CD4-positive, alpha-beta T cell (primary cell): ENCODE measurements around the gene C22orf39. TPM values are rescaled to one million over a fixed set of nuclear protein-coding genes. Genes with fewer than 3 reads are reported as not detected.

Experiments used
- ATAC-seq: fragments of 200-7000 bp; cut with Tn5 transposase; one replicate; pipeline ENCODE4 v1.10.0; 2022; ENCODE audit warnings: mild to moderate bottlenecking; ENCODE audit not compliant: poor library complexity
- CTCF ChIA-PET: fragments of 350-600 bp; sonication (Branson Sonifier 250); formaldehyde crosslinking; loops from one replicate; lab custom pipeline; 2021; ENCODE audit warnings: antibody characterized with exemption, inconsistent platforms; lab: Charles Lee
- POLR2A ChIA-PET: fragments of 350-600 bp; sonication (Branson Sonifier 250); formaldehyde crosslinking; loops from one replicate; lab custom pipeline; 2021; ENCODE audit warnings: antibody characterized with exemption, inconsistent platforms; lab: Charles Lee
- DNase-seq, 14 experiments: peaks; one replicate each; pipeline ENCODE4 v3.0.0-alpha.2; 2013 to 2020; ENCODE audit warnings: mixed read lengths in 2 of 14
- H3K27ac ChIP-seq, 2 donors: one replicate each; pipeline versions ENCODE4 v1.5.1 to v1.7.0; 2013; ENCODE audit warnings: low read length in 2 of 2, low read depth in 1 of 2, mild to moderate bottlenecking in 1 of 2
- H3K27me3 ChIP-seq, 2 experiments: 1 replicate in 1 of 2; 2 replicates in 1 of 2; pipeline versions ENCODE4 v1.6.1 to v1.7.0; 2013; ENCODE audit warnings: low read length in 2 of 2, control low read depth in 1 of 2, mild to moderate bottlenecking in 1 of 2, moderate library complexity in 1 of 2; ENCODE audit not compliant: insufficient read depth in 2 of 2, control insufficient read depth in 1 of 2
- H3K36me3 ChIP-seq: one replicate; pipeline ENCODE4 v1.6.1; 2013; ENCODE audit warnings: low read length, control low read depth; ENCODE audit not compliant: insufficient read depth
- H3K4me1 ChIP-seq: one replicate; pipeline ENCODE4 v1.6.1; 2013; ENCODE audit warnings: low read length, control low read depth; ENCODE audit not compliant: insufficient read depth
- H3K4me3 ChIP-seq: one replicate; pipeline ENCODE4 v1.5.1; 2013; ENCODE audit warnings: mild to moderate bottlenecking, low read length, moderate library complexity
- H3K9me3 ChIP-seq, 2 experiments: 1 replicate in 1 of 2; 2 replicates in 1 of 2; pipeline versions ENCODE4 v1.6.1 to v1.7.0; 2013; ENCODE audit warnings: low read length in 2 of 2, mild to moderate bottlenecking in 2 of 2, control low read depth in 1 of 2, moderate library complexity in 1 of 2; ENCODE audit not compliant: control insufficient read depth in 1 of 2, insufficient read depth in 1 of 2
- H3K27ac Mint-ChIP-seq: one replicate; pipeline ENCODE4 v1.8.0; 2020; ENCODE audit warnings: mixed read lengths
- H3K27me3 Mint-ChIP-seq: one replicate; pipeline ENCODE4 v1.8.0; 2021; ENCODE audit warnings: mixed read lengths
- H3K36me3 Mint-ChIP-seq: one replicate; pipeline ENCODE4 v1.8.0; 2021; ENCODE audit warnings: low read depth, mixed read lengths
- H3K4me1 Mint-ChIP-seq: one replicate; pipeline ENCODE4 v1.8.0; 2021; ENCODE audit warnings: low read depth, mixed read lengths
- H3K4me3 Mint-ChIP-seq: one replicate; pipeline ENCODE4 v1.8.0; 2020; ENCODE audit warnings: mild to moderate bottlenecking, mixed read lengths
- H3K9me3 Mint-ChIP-seq: one replicate; pipeline ENCODE4 v1.8.0; 2020; ENCODE audit warnings: mixed read lengths
- CTCF ChIP-seq: fragments of 200-600 bp; IDR thresholded peaks from one replicate; pipeline ENCODE4 v1.8.0; 2022; ENCODE audit warnings: antibody characterized with exemption, mild to moderate bottlenecking
- intact Hi-C, 2 experiments: fragments of 100-400 bp; cut with DNase I in 1 of 2; cut with micrococcal nuclease in 1 of 2; formaldehyde crosslinking; loops; one replicate each; pipeline versions ENCODE4 v1.15.1 to v1.9.0; 2023 to 2025; cut with DNase I, micrococcal nuclease
- total RNA-seq, 174 experiments: library from RNA in 2 of 174; stranded (reverse) in 2 of 174; gene quantifications; one replicate each; pipeline ENCODE4 v1.2.3 and lab custom pipeline; 2021 to 2026

C22orf39 gene
- total RNA-seq, 2 experiments from 2014 or later = 30.2 to 32.6 TPM

GRCh38 chr22:19398206-19398605 is 49.3 kb downstream of the C22orf39 start:
- ChIA-PET POLR2A (no interaction called here), CTCF (no interaction called here)
- Histone ChIP-seq H3K27ac (no peak overlapping the region), H3K27me3 (no peaks in the 10 kb centered on the region), H3K4me1 (no peaks in the 10 kb centered on the region), H3K36me3 (peaks cover 66% of the 10 kb centered on the region), H3K4me3 (no peak overlapping the region), H3K9me3 (no peaks in the 10 kb centered on the region)
- DNase-seq (no peak), ATAC-seq (no peak)
- TF ChIP-seq CTCF = no peak
- Mint-ChIP-seq H3K27me3 (no peaks in the 10 kb centered on the region), H3K9me3 (no peaks in the 10 kb centered on the region), H3K4me3 (no peak overlapping the region), H3K27ac (no peak overlapping the region), H3K36me3 (peaks cover 92% of the 10 kb centered on the region), H3K4me1 (no peaks in the 10 kb centered on the region)
- intact Hi-C loops = no loop called here

- H3K4me1 Mint-ChIP-seq = no peaks in the 10 kb centered on the region
- Histone ChIP-seq H3K4me3 (no peak overlapping the region), H3K36me3 (peaks cover 70% of the 10 kb centered on the region), H3K4me1 (no peaks in the 10 kb centered on the region), H3K27me3 (no peaks in the 10 kb centered on the region), H3K27ac (no peak overlapping the region), H3K9me3 (no peaks in the 10 kb centered on the region)
- H3K4me3 Mint-ChIP-seq = no peak overlapping the region
- ChIA-PET POLR2A (no interaction called here), CTCF (no interaction called here)
- no peaks in the 10 kb centered on the region for H3K9me3 Mint-ChIP-seq
- H3K36me3 Mint-ChIP-seq = peaks cover 95% of the 10 kb centered on the region
- no peak for TF ChIP-seq CTCF
- intact Hi-C loops = no loop called here
- no peak overlapping the region for H3K27ac Mint-ChIP-seq
- no peaks in the 10 kb centered on the region for H3K27me3 Mint-ChIP-seq
- DNase-seq = no peak
- no peak for ATAC-seq
Measured at GRCh38 chr22:19397734-19398104, 49.8 kb downstream of the C22orf39 start.

GRCh38 chr22:19396934-19397733 is 50.4 kb downstream of the C22orf39 start:
- intact Hi-C loops = no loop called here
- Histone ChIP-seq H3K9me3 (no peaks in the 10 kb centered on the region), H3K27ac (no peak overlapping the region), H3K4me3 (no peak overlapping the region), H3K36me3 (peaks cover 76% of the 10 kb centered on the region), H3K4me1 (no peaks in the 10 kb centered on the region), H3K27me3 (no peaks in the 10 kb centered on the region)
- Mint-ChIP-seq H3K36me3 (peaks cover 97% of the 10 kb centered on the region), H3K27me3 (no peaks in the 10 kb centered on the region), H3K4me3 (no peak overlapping the region), H3K4me1 (no peaks in the 10 kb centered on the region), H3K9me3 (no peaks in the 10 kb centered on the region), H3K27ac (no peak overlapping the region)
- no peak for DNase-seq
- ChIA-PET POLR2A (no interaction called here), CTCF (no interaction called here)
- no peak for TF ChIP-seq CTCF
- no peak for ATAC-seq
